ENCODE data around the gene MRPL23. TPM values are rescaled to one million over a fixed set of nuclear protein-coding genes. Genes with fewer than 3 reads are reported as not detected.

Gene MRPL23
- total RNA-seq (2014; rRNA removed; shearing (Covaris generic)) = 206 and 224 TPM in 2 replicates

DNA sequence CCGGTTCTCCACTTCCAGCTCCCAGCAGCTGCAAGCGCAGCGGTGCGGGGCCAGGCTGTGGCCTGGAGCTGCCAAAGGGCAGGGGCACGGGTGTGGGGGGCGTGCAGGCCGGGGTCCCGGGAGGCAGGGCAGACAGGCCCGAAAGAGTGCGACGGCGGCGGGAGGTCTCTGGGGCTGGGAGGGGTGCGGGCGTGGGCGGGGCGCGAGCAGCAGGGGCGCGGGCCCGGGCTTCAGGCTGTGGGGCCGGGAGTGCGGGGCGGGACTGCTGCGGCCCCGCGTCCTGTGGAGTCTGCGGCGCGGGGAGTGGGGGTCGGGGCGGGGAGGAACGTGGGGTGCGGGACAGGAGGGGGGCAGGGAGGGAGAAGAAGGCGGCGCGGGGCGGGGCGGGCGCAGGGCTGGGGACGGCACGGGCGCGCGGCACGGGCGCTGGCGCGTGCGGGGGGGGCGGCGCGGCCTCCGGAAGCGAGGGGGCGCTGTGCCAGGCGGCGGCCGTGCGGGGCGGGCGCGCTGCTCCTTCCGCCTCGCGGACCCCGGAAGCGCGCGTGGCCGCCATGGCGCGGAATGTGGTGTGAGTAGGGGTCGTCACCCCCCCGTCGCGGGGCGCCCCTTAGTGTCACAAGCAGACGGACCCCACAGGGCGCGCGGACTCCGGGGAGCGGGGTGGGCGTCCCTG, at the start of gene MRPL23:
Gene MRPL23, plus strand, starts transcription at position 521 of the 673 bp plus-strand sequence. Its CDS starts 31 bp downstream, at position 552.
- no peak for DNase-seq (ENCODE audit: low read depth)

DNA sequence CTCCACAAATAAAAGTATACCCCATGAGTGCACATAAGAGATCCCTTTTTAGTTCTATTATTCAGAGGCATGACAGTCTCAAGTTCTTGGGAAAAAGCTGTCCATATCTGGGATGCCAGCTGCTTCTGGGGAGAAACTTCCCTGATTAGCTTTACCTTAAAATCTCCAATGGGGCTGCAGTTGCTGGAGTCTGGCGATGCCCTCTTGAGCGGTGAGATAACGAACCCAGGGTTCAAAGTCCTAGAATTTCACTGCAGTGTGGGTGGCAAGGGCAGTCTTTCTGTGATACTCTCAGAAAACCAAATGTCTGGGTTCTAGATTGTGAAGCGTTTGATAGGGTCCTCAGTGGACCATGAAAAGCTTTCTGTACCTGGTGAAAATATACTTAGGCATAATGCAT, 48.0 kb upstream of the MRPL23 start:
- DNase-seq (ENCODE audit: low read depth) = no peak

DNA sequence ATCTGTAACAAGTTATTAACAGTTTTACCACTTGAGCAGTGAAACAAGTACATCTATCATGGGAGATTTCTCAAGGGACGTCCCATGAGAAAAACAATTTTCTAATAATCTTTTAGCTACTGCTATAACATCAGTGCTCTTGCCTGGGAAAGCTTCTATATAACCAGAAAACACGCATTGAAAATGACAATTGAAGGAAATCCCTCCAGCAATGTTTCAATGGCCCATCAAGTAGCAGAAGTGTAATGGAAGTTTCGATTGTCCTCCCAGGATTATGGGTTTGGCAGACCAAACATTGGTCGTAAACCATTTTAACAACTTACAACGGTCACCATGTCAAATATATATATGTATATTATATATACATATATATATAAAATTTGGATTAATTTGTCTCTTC, 47.4 kb upstream of the MRPL23 start:
- no peak for DNase-seq (ENCODE audit: low read depth)

DNA sequence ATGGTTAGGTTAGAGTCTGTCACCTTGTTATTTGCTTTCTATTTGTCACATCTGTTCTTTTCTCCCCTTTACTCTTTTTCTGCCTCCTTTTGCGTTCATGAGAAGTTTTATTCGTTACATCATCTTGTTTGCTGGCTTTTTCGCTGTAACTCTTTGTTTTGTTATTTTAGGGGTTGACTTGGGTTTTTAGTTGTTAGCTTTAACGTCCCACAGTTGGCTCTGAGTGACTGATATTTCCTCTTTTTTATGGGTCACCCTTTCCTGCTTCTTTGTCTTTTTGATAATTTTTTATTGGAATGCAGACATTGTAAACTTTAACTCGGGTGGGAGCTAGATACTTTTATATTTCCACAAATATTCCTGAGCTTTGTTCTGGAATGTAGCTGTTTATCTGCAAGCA, 41.0 kb upstream of the MRPL23 start:
- DNase-seq (ENCODE audit: low read depth) = no peak

DNA sequence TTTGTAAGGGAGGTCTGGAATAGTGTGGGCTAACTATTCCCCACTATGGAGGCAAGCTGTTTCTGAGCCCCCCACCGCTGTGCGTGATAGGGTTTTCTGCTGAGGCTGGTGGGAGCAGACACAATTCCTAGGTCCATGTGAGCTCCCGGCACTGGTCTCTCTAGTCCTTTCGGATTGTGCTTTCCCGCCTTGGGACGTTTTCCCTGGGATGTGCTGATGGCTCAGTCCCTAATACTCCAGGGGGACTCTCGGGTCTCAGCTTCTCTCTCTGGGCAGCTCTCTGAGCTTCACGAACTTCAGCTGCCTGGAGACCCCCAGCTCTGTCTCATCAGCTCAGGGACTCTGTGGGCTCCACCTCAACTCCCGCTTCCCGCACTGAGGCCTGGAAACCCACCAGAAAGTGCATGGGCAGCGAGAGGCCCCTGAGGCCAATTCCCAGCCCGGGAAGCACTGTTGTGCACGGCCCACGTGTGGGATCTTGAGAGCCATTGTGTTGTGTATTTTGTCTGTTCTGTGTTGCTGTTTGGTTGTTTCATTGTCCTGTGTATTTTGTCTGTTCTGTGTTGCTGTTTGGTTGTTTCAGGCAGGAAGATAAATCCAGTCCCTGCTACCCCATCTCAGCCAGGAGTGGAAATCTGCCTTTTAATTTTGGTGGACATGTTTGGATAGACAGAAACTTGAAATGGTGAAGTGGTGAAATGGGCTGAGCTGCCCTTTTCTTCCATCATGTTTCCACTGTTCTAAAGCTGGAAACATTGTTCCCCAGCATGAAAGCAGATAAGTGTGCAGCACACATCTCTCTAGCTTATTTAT, 40.3 kb upstream of the MRPL23 start:
- no peak for DNase-seq (ENCODE audit: low read depth)

DNA sequence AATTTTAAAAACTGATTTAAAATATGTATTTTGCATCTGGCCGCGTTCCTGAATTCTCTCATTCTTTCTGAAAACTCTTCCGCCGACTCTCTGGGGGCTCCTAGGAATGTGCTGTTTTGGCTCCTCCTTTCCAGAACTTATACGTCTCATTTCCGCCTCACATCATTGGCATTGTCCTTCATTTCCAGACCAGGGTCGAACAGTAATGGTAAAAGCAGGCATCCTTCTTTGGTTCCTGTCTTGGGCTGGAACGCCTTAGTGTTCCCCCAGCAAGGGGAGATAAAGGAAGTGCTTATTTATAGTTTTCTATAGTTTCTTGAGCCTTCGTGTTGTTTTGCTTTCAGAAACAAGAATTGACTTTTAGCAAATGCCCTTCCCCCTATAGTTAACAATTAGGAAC, 38.5 kb upstream of the MRPL23 start:
- no peak for DNase-seq (ENCODE audit: low read depth)

DNA sequence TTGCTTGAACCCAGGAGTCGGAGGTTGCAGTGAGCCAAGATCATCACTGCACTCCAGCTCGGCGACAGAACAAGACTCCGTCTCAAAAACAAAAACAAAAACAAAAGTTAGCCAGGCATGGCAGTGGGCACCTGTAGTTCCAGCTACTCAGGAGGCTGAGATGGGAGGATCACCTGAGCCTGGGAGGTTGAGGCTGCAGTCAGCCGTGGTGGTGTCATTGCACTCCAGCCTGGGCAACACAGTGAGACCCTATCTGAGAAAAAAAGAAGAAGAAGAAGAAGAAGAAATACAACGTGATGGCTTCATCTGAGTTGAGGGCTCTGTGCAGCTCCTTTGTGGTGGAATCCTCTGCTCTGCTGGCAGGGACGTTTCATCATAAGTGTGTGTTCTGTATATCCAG, 37.6 kb upstream of the MRPL23 start:
- DNase-seq (ENCODE audit: low read depth) = no peak

DNA sequence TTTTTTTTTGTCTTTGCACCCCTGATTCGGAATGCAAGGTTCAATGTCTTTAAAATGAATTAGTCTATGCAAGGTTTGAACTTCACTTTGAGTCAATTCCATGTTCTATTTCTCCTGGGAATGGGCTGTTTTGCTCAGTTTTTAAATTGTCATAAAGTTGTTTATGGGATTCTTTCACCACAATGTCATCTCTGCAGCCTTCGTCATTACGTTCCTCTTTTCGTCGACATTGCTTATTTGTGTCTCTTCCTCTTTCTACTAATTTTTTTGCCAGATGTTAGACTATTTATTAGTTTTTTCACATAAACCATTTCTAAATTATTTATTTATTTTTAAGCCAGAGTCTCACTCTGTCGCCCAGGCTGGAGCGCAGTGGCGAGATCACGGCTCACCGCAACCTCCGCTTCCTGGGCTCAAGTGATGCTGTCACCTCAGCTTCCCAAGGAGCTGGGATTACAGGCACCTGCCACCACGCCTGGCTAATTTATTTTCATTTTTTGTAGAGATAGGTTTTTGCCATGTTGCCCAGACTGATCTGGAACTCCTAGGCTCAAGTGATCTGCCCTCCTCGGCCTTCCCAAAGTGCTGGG, 34.7 kb upstream of the MRPL23 start:
- DNase-seq (ENCODE audit: low read depth) = no peak

DNA sequence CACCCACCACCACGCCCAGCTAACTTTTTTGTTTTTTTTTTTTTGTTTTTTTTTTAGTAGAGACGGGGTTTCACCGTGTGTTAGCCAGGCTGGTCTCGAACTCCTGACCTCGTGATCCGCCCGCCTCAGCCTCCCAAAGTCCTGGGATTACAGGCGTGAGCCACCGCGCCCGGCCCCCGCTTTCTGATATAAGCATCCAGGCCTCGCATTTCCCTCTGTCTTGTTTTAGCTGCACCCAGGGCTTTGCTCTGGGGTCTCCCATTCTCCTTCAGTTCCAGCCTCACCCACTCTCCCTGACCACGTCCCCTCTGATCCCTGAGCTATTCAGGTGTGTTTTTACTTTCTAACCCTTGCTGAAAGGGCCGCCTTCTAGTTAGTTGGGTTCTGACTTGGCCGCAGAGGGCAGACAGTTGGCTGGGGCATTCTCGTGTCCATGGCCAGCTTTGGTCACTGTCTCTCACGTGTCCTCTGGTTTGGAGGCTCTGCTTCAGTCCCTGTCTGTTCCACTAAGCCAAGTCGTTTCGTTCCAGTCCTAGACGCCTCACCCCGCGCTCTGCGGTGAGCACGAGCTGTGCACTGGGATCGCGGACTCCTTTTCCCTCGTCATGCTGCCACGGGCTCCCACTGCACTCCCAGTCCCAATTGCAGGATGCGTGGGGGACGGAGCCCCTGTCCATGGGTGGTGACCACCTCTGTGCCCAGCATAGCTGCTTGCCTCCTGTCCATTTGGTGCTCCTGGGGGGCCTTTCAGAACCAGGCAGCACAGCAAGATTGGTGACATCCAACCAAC, 33.7 kb upstream of the MRPL23 start:
- no peak for DNase-seq (ENCODE audit: low read depth)

DNA sequence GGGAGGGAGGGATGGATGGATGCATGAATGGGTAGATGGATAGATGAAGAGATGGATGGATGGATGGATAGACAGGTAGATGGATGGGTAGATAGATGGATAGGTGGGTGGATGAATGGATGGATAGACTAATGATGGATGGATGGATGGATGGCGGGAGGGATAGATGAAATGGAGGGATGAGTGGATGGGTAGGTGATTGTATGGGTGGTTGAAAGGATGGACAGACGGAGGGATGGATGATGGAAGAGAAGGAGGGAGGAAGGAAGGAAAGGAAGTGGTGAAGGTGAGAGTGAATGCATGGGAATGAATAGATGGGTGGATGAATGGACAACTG, 31.4 kb upstream of the MRPL23 start:
- no peak for DNase-seq (ENCODE audit: low read depth)

DNA sequence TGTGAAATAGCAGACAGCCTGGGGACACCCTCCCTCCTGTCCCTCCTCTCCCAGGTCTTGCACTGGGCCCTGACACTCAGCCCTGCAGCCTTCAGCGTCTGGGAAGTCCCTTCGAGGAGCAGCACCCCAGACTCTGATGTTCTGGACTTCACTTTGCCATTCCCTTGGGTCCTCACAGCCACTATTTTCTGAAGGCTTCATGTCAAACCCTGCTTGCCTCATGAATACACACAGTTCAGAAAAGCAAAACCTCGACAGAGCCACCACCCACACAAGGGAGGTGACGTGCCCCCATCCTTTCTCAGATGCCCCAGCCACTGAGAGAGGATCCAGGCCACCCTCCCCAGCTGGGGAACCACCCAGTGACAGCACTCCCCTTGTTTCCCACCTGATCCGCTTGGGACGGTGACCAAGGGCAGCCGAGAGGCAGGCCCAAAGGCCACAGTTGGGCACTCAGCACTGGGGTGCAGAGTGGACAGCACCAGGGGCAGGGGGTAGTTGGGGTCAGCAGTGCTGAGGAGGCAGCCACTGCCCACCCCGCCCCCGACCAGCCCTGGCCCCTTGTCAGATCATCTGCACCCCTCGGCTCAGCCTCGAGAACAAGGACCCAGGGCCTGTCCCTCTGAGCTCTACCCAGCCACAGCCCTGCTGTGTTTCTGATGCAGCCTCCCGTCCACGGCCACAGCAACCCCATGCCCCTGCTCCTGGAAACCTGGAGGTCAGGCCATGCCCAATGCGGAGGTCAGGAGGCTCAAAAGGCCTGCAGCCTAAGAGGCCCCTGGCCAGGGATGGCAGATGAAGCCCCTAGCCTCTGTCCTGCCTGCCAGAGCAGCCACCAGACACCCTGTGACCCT, 30.8 kb upstream of the MRPL23 start:
- no peak for DNase-seq (ENCODE audit: low read depth)

DNA sequence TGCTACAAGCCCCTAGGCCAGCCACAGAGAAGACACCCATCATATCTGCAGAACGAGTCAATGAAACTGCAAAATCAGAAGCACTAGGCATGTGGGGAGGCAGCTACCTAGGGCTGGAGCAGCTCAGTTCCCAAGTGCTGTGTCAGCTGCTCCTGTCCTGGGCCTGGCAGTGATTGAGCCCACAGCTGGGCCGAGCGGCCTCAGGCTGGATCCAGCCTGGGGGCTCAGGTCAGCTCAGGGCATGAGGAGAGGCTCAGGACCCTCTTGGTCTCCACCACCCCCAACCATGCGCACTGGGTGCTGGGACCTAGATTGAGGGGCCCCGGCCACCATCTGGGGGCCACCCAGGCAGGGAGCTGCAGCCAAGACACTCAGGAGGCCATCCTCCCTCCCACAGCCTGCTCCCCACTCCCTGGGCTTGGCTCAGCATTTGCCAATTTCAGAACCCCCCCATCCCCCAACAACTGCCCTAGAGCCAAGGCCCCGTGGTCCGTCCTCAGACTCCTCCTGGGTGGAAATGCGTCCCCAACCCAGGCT, 30.1 kb upstream of the MRPL23 start:
- DNase-seq (ENCODE audit: low read depth) = no peak

DNA sequence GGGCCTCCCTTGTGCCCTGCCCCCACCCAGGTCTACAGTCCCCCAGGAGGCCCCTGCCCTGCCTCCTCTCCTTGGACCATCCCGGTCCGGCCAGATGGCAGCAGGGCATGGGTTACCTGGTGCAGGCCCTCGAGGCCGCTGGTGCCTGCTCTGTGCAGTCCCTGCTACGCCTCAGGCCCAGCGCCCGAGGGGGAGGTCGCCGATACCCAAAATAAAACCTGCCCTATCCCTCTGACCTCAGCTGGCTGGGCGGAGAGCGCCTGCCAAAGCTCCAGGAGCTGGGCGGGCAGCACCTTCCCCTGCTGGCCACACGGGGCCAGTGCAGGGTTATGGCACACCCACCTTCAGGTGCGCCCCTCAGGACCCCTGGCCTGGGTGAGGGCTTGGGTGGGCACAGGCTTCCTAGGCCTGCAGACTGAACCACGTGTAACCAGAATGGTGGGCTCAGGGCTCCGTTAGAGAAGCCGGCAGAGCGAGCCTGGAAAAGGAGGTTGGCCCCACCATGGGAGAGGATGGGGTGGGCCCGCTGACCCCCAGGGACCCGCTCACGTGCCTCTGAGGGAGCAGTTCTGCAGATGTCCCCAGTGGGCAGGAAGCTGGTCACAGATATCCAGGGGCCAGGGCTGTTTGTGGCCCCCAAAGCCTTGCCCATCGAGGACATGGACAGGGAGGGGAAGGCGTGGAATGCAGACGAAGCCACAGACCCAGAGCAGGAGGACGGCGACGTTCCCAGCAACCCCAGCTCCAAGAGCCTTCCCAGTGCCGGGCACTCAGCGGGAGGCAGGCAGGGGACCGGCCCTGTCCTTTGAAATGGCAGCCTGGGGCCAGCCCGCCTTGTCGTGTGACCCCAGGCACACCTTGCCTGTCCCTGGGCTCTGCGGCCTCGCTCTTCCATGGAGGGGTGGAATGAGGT, 29.4 kb upstream of the MRPL23 start:
- DNase-seq (ENCODE audit: low read depth) = no peak

DNA sequence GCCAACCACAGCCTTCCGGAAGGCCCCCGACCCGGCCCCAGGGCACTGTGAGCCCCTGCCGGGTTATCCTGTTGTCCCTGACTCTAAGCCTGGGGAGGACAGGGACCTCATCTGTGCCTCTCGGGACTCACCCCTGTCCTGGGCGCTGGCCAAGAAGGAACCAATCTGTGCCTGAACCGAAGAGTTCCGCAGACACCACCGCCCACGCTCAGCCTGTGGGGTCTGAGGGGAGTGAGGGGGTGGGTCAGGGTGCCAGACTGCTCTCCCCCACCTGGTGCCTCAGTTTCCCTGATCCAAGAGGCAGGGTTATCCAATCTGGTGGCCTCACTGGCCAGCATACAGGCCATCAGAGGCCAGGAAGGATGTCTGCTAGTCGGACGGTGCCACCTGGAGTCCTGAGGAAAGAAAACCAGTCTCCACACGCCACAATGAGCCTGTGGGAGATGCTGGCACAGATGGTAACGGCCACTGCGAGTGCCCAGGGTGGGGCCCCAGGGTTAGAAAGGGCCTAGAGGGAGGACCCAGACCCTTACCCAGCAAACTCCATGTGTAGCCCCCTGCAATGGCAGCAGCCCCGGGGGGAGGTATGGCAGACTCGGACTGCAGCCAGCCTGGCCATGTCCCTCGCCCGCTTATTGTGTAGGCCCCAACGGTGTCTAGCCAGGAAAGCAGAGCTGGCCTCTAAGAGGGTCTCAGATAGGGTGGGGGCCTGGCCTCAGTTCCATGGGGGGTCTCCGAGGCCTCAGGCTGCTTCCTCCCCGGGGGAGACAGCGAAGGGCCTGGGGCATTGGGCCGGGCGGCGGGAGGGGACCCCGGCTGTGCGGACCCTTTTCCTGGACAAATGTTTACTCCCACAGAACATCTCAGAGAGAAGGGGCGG, 28.5 kb upstream of the MRPL23 start:
- DNase-seq (ENCODE audit: low read depth) = peak; percentile 45

DNA sequence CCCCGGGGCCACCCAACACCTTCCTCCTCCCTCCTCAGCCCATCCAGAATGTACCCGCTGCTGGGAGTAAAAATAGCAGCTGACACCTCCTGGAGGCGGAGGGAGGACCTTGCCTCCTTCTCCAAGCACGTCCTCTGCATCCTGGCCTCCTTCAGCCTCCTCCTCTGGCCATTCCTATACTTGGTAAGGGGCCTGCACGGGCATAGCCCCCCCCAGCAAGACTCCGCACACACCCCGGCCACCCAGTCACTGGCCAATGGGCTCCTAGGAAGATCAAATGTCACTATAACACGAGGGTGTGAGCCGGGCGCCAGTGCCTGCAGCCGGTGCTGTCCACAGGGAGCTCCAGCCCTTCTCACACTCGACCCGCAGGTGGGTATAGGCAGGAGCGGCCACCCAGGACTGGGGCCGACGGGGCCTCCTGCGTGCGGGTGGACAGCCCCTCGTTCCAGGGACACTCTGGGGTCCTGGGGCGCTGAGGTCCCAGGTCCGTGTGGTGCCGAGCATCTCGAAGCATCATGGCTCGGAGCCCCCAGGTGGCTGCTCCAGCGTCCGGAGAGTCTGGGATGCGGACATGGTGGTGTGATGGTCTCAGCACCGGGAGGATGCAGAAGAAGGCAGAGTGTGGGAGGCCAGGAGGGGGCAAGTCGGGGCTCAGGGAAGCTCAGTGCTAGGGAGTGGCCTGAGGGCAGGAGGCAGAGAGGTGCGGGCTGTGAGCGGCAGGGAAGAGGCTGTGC, 27.6 kb upstream of the MRPL23 start, which contains the start of gene TNNT3:
Gene TNNT3, plus strand, starts transcription at position 313 of the 737 bp plus-strand sequence. CDS start 3,172 bp downstream, outside the sequence.
- DNase-seq (ENCODE audit: low read depth) = no peak

DNA sequence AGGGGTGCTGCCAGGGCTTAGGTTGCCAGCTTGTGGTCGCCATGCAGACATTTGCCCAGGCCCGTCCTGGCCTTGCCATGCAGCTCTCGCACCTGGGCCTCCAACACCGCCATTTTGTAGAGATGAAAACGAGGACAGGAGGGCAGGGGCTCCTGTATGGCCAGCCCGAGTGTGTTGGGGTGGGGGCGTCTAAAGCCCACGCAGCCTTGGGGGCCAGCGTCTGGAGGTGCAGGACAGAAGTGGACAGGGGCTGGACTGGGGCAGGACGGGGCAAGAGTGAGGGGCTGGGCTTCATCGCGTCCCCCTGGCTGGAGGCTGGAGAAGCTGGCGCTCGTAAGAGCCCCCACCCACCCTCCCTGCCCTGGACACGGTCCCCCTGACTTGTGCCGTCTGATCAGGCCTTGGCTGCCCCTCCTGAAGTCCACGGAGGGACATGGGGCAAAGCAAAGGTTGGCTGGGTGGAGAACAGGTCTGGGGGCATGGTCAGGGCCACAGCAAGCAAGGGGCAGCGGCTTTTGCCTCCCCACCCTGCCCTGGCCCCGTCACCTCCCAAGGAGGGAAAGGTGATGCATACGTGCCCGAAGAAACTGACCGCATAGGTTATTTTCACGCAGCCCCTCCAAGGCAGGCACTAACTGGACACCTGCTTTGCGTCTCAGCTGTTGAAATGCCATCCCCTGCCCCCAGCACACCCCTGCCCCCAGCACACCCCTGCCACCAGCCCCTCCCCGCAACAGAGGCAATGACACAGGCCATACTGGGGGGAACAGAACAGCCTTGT, 26.8 kb upstream of the MRPL23 start:
- DNase-seq (ENCODE audit: low read depth) = no peak

DNA sequence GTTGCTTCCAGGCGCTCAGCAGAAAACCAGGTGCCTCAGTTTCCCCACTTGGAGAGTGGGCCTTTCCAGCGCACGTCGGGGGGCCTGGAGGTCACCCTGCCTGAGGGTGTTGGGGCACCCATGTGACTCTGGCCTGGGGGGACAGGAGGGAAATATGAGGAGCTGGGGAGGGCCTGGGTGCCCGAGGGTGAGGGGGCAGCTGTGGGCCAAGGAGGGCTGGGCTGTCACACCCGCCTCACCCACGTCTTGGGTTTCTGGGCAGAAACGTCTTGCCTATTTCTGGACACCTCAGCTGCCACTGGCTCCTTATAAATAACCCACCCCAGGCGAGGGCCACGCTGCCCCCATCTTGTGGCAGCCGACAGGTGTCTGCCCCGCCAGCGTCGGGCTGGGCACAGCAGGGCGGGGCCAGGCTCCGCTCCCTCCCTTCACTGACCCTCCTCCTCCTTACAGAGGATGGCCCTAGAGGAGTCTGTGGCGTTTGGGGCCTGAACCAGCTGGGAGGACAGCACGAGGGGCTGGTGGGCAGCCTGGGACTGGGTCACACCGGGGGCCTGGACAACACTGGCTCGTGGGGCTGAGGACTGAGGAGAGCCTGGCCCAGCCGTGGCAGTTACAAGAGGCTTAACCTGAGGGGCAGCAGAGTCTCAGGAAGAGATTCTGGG, 26.1 kb upstream of the MRPL23 start:
- no peak for DNase-seq (ENCODE audit: low read depth)
